ENCODE results near the gene NFATC2.

Gene NFATC2

GRCh38 chr20:51447097-51447764, 95.3 kb downstream of the NFATC2 start:
- peak; percentile 95 for DNase-seq (ENCODE audit: low read depth, low spot score)
- in situ Hi-C loops (cut with HindIII; ENCODE audit: low sequenced_read_pairs), result no loop called here
- no peak for TF ChIP-seq CTCF (IDR thresholded peaks at IDR 0.05; ENCODE audit: low read depth, low read length)
- H3K4me3 ChIP-seq (ENCODE audit: low read depth, low read length), result no peak overlapping the region

DNA sequence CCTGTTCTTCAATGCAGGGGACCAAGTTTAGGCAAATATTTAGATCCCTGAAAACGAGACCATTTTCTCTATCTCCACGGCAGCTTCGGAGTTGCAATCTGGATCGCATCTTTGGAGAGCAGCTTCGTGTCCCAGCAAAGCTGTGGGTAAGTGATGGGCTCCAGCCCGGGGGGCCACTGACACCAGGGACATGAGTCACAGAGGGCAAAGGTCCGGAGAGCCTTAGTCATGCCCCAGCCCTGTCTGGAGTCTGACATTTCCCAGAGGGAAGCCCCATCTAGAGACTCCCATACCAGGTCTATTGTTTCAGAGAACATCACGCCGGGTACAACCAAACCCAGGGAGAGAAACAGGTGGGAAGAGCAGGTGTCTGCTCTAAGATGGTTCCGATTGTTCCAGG, 95.9 kb downstream of the NFATC2 start:
- TF ChIP-seq CTCF (IDR thresholded peaks at IDR 0.05; ENCODE audit: low read depth, low read length), result no peak
- peak; percentile 85 for DNase-seq (ENCODE audit: low read depth, low spot score)

GRCh38 chr20:51446230-51446629, 96.3 kb downstream of the NFATC2 start:
- no peak overlapping the region for H3K4me3 ChIP-seq (ENCODE audit: low read depth, low read length)
- in situ Hi-C loops (cut with HindIII; ENCODE audit: low sequenced_read_pairs), result no loop called here
- no peak for TF ChIP-seq CTCF (IDR thresholded peaks at IDR 0.05; ENCODE audit: low read depth, low read length)
- DNase-seq (ENCODE audit: low read depth, low spot score), result no peak

More for the DNA sequence above, 95.9 kb downstream of the NFATC2 start:
- H3K4me3 ChIP-seq (ENCODE audit: low read depth, low read length), result no peak overlapping the region
- in situ Hi-C loops (cut with HindIII; ENCODE audit: low sequenced_read_pairs), result no loop called here

GRCh38 chr20:51445591-51445990, 96.9 kb downstream of the NFATC2 start:
- H3K4me3 ChIP-seq (ENCODE audit: low read depth, low read length), result no peak overlapping the region
- TF ChIP-seq CTCF (IDR thresholded peaks at IDR 0.05; ENCODE audit: low read depth, low read length), result no peak
- in situ Hi-C loops (cut with HindIII; ENCODE audit: low sequenced_read_pairs), result no loop called here
- DNase-seq (ENCODE audit: low read depth, low spot score), result no peak

DNA sequence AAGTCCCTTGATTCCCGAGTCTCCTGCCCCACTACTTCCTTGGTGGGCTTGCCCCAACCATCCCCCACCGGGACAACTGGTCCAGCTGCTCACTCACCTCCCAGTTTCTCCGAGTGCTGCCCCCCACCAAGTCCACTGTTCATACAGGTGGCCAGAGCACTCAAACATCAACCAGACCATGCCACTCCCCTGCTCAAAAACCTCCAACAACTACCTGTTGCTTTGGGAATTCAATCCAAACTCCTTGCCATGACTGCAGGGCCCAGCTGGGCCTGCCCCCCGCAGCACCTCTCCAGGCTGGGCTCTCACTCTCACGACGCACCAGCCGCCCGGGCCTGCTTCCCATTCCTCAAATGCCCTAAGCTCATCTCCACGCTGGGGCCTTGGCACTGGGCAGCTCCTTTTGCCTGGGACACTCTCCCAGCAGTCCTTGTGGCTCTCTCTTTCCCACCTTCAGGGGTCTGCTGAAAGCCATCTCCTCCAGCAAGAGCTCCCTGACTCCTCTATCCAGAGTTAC, 97.5 kb downstream of the NFATC2 start:
- H3K4me3 ChIP-seq (ENCODE audit: low read depth, low read length), result no peak overlapping the region
- in situ Hi-C loops (cut with HindIII; ENCODE audit: low sequenced_read_pairs), result no loop called here
- DNase-seq (ENCODE audit: low read depth, low spot score), result no peak
- TF ChIP-seq CTCF (IDR thresholded peaks at IDR 0.05; ENCODE audit: low read depth, low read length), result no peak

- DNase-seq (ENCODE audit: low read depth, low spot score), result no peak
- in situ Hi-C loops (cut with HindIII; ENCODE audit: low sequenced_read_pairs), result no loop called here
- TF ChIP-seq CTCF (IDR thresholded peaks at IDR 0.05; ENCODE audit: low read depth, low read length), result no peak
- no peak overlapping the region for H3K4me3 ChIP-seq (ENCODE audit: low read depth, low read length)
These were observed 98.1 kb downstream of the NFATC2 start for GRCh38 chr20:51444467-51444866.
